ENCODE results near the gene PTPRA. TPM values are rescaled to one million over a fixed set of nuclear protein-coding genes. Genes with fewer than 3 reads are reported as not detected.

Gene PTPRA
- total and polyA plus RNA-seq, 2 donors (not counting 1 experiment from before 2014, with no cell fraction given) = 32.1 to 64.2 TPM

GRCh38 chr20:2983508-2983907 is 110.2 kb downstream of the PTPRA start:
- Histone ChIP-seq H3K79me2 (ENCODE audit: control insufficient read depth, insufficient read depth, low read length) (peaks cover 7% of the 10 kb centered on the region), H3K27me3 (replicated peaks in 1 of 4; ENCODE audit: control extremely low read depth in 1 of 4, control insufficient read depth in 3 of 4, insufficient read depth in 4 of 4, low read length in 3 of 4) (no peaks in the 10 kb centered on the region), H3K9me3 (ENCODE audit: control extremely low read depth in 1 of 3, control insufficient read depth in 2 of 3, insufficient read depth in 1 of 3, low read length in 2 of 3) (no peaks in the 10 kb centered on the region), H4K20me1 (ENCODE audit: control insufficient read depth, insufficient read depth, low read length, poor library complexity, severe bottlenecking) (peaks cover 17% of the 10 kb centered on the region), H3K4me2 (replicated peaks; ENCODE audit: low read depth, low read length, poor library complexity, severe bottlenecking) (peak overlapping the region; percentile 6), H3K36me3 (replicated peaks in 1 of 2; ENCODE audit: control extremely low read depth in 1 of 2, control insufficient read depth in 1 of 2, extremely low read depth in 1 of 2, insufficient read depth in 2 of 2, low read length in 1 of 2) (peaks cover 13 to 36% of the 10 kb centered on the region in 2 experiments), H2AFZ (ENCODE audit: insufficient read depth, low read depth, low read length, poor library complexity, severe bottlenecking) (no peak overlapping the region), H3K9ac (ENCODE audit: low read length) (no peak overlapping the region), H3K4me1 (ENCODE audit: control insufficient read depth in 2 of 2, insufficient read depth in 2 of 2, low read length in 2 of 2) (peaks cover 19 to 24% of the 10 kb centered on the region in 2 donors), H3K4me3 (ENCODE audit: control extremely low read depth in 1 of 5, extremely low read depth in 1 of 5, insufficient read depth in 1 of 5, low read depth in 2 of 5, low read length in 4 of 5) (no peak overlapping the region), H3K27ac (ENCODE audit: low read length in 2 of 2) (no peak overlapping the region)
- Mint-ChIP-seq H3K4me3 (no peak overlapping the region), H3K27ac (no peak overlapping the region), H3K4me1 (peaks cover 2% of the 10 kb centered on the region), H3K27me3 (no peaks in the 10 kb centered on the region), H3K9me3 (ENCODE audit: insufficient read depth) (no peaks in the 10 kb centered on the region)
- no peak for TF ChIP-seq CTCF (IDR thresholded peaks at IDR 0.05)
- TF ChIP-seq EZH2 (IDR thresholded peaks at IDR 0.05; ENCODE audit: borderline replicate concordance, insufficient read depth, low read depth, low read length, poor library complexity, severe bottlenecking) = no peak
- CTCF ChIA-PET = interaction anchor here (0.8 kb wide), 1 partner anchor 10 kb away, joined by 3 read pairs; no protein-coding TSS in a partner anchor
- intact Hi-C loops (cut with micrococcal nuclease) = loop anchor here (10.0 kb wide), 1 partner anchor 109 kb away; the partner anchor contains the start of gene PTPRA
- ATAC-seq (ENCODE audit: low read depth) (no peak), DNase-seq (no peak)
- POLR2A ChIA-PET = no interaction called here

GRCh38 chr20:2984028-2984501 is 110.8 kb downstream of the PTPRA start:
- POLR2A ChIA-PET = no interaction called here
- H3K27me3 Mint-ChIP-seq = no peaks in the 10 kb centered on the region

More at GRCh38 chr20:2984028-2984501, 110.8 kb downstream of the PTPRA start:
- Histone ChIP-seq H3K36me3 (replicated peaks in 1 of 2; ENCODE audit: control extremely low read depth in 1 of 2, control insufficient read depth in 1 of 2, extremely low read depth in 1 of 2, insufficient read depth in 2 of 2, low read length in 1 of 2) (peaks cover 16 to 38% of the 10 kb centered on the region in 2 experiments), H3K4me1 (ENCODE audit: control insufficient read depth in 2 of 2, insufficient read depth in 2 of 2, low read length in 2 of 2) (peaks cover 19 to 24% of the 10 kb centered on the region in 2 donors), H2AFZ (ENCODE audit: insufficient read depth, low read depth, low read length, poor library complexity, severe bottlenecking) (no peak overlapping the region), H3K4me2 (replicated peaks; ENCODE audit: low read depth, low read length, poor library complexity, severe bottlenecking) (peak overlapping the region; percentile 10), H4K20me1 (ENCODE audit: control insufficient read depth, insufficient read depth, low read length, poor library complexity, severe bottlenecking) (peaks cover 12% of the 10 kb centered on the region), H3K9me3 (ENCODE audit: control extremely low read depth in 1 of 3, control insufficient read depth in 2 of 3, insufficient read depth in 1 of 3, low read length in 2 of 3) (no peaks in the 10 kb centered on the region), H3K4me3 (ENCODE audit: control extremely low read depth in 1 of 5, extremely low read depth in 1 of 5, insufficient read depth in 1 of 5, low read depth in 2 of 5, low read length in 4 of 5) (peak overlapping the region in 1 of 5 experiments; percentile 11), H3K27me3 (replicated peaks in 1 of 4; ENCODE audit: control extremely low read depth in 1 of 4, control insufficient read depth in 3 of 4, insufficient read depth in 4 of 4, low read length in 3 of 4) (no peaks in the 10 kb centered on the region), H3K27ac (ENCODE audit: low read length in 2 of 2) (peak overlapping the region in 1 of 2 donors; percentile 3), H3K79me2 (ENCODE audit: control insufficient read depth, insufficient read depth, low read length) (peaks cover 7% of the 10 kb centered on the region), H3K9ac (ENCODE audit: low read length) (no peak overlapping the region)
- Mint-ChIP-seq H3K9me3 (ENCODE audit: insufficient read depth) (no peaks in the 10 kb centered on the region), H3K27ac (no peak overlapping the region), H3K4me1 (peaks cover 2% of the 10 kb centered on the region), H3K4me3 (no peak overlapping the region)
- ATAC-seq (ENCODE audit: low read depth) = peak; percentile 49
- TF ChIP-seq CTCF (IDR thresholded peaks at IDR 0.05) = no peak
- TF ChIP-seq EZH2 (IDR thresholded peaks at IDR 0.05; ENCODE audit: borderline replicate concordance, insufficient read depth, low read depth, low read length, poor library complexity, severe bottlenecking) = no peak
- 73% methylated on average over 2 of the region's 4 CpGs for WGBS (ENCODE audit: insufficient coverage)
- peak; percentile 35 for DNase-seq
- CTCF ChIA-PET = interaction anchor here (0.8 kb wide), 1 partner anchor 11 kb away, joined by 3 read pairs; no protein-coding TSS in a partner anchor
- intact Hi-C loops (cut with micrococcal nuclease) = loop anchor here (10.0 kb wide), 1 partner anchor 109 kb away; the partner anchor contains the start of gene PTPRA
